ENCODE measurements around the gene TAOK3. TPM values are rescaled to one million over a fixed set of nuclear protein-coding genes. Genes with fewer than 3 reads are reported as not detected.

Gene TAOK3
- total RNA-seq, 1 experiment from 2014 or later = 55.8 TPM

GRCh38 chr12:118193477-118193876 lies 179.2 kb downstream of the TAOK3 start:
- intact Hi-C loops (cut with micrococcal nuclease; ENCODE audit: unreplicated experiment) = no loop called here
- no TSS peak for BruUV-seq (replicated peaks)
- CTCF ChIA-PET = no interaction called here

GRCh38 chr12:118190266-118190665 lies 182.4 kb downstream of the TAOK3 start:
- BruUV-seq (replicated peaks) = no TSS peak
- H3K4me3 ChIP-seq = no peak overlapping the region
- H3F3A ChIP-seq (ENCODE audit: insufficient read depth, low read depth) = peaks cover 1% of the 10 kb centered on the region; the same call in 1 of the 2 replicates
- H3K9me2 ChIP-seq (ENCODE audit: insufficient read depth) = no peaks in the 10 kb centered on the region
- H3K4me1 ChIP-seq (replicated peaks; ENCODE audit: insufficient read depth) = no peaks in the 10 kb centered on the region
- no peaks in the 10 kb centered on the region; the same call in 1 of the 2 replicates for H3K36me3 ChIP-seq (ENCODE audit: low read depth)
- intact Hi-C loops (cut with micrococcal nuclease; ENCODE audit: unreplicated experiment) = no loop called here
- no peaks in the 10 kb centered on the region for H3K27me3 ChIP-seq (ENCODE audit: insufficient read depth, low read depth)
- H3K79me2 ChIP-seq (ENCODE audit: low read depth) = no peaks in the 10 kb centered on the region
- H3K27ac ChIP-seq = no peak overlapping the region
- no peak for DNase-seq
- H2AFZ ChIP-seq = no peak overlapping the region
- no peaks in the 10 kb centered on the region for H4K20me1 ChIP-seq (ENCODE audit: insufficient read depth)
- ChIA-PET POLR2A (ENCODE audit: unreplicated experiment) (no interaction called here), CTCF (no interaction called here)
- H3K9me3 ChIP-seq (ENCODE audit: insufficient read depth, low read depth) = no peaks in the 10 kb centered on the region
- H3K4me2 ChIP-seq = no peak overlapping the region
- no peak for TF ChIP-seq EZH2 (IDR thresholded peaks at IDR 0.05; ENCODE audit: low read depth)

More at GRCh38 chr12:118193477-118193876, 179.2 kb downstream of the TAOK3 start:
- Histone ChIP-seq H3K36me3 (ENCODE audit: low read depth) (no peaks in the 10 kb centered on the region; the same call in 1 of the 2 replicates), H3K4me3 (no peak overlapping the region), H3K4me2 (no peak overlapping the region), H4K20me1 (ENCODE audit: insufficient read depth) (no peaks in the 10 kb centered on the region), H3F3A (ENCODE audit: insufficient read depth, low read depth) (peaks cover 4% of the 10 kb centered on the region; the same call in 1 of the 2 replicates), H3K9me2 (ENCODE audit: insufficient read depth) (no peaks in the 10 kb centered on the region), H3K4me1 (replicated peaks; ENCODE audit: insufficient read depth) (no peaks in the 10 kb centered on the region), H3K27me3 (ENCODE audit: insufficient read depth, low read depth) (no peaks in the 10 kb centered on the region), H3K27ac (no peak overlapping the region), H2AFZ (no peak overlapping the region), H3K9me3 (ENCODE audit: insufficient read depth, low read depth) (no peaks in the 10 kb centered on the region), H3K79me2 (ENCODE audit: low read depth) (no peaks in the 10 kb centered on the region)
- POLR2A ChIA-PET (ENCODE audit: unreplicated experiment) = no interaction called here
- TF ChIP-seq CTCF (conservative IDR thresholded peaks at IDR 0.05) (no peak), EZH2 (IDR thresholded peaks at IDR 0.05; ENCODE audit: low read depth) (no peak)
- DNase-seq = no peak

GRCh38 chr12:118189741-118190191 lies 182.9 kb downstream of the TAOK3 start:
- intact Hi-C loops (cut with micrococcal nuclease; ENCODE audit: unreplicated experiment) = no loop called here
- POLR2A ChIA-PET (ENCODE audit: unreplicated experiment) = no interaction called here

More at GRCh38 chr12:118189741-118190191, 182.9 kb downstream of the TAOK3 start:
- Histone ChIP-seq H3K9me3 (ENCODE audit: insufficient read depth, low read depth) (no peaks in the 10 kb centered on the region), H3K79me2 (ENCODE audit: low read depth) (no peaks in the 10 kb centered on the region), H4K20me1 (ENCODE audit: insufficient read depth) (no peaks in the 10 kb centered on the region), H3K27me3 (ENCODE audit: insufficient read depth, low read depth) (no peaks in the 10 kb centered on the region), H3K9me2 (ENCODE audit: insufficient read depth) (no peaks in the 10 kb centered on the region), H3K27ac (no peak overlapping the region), H3F3A (ENCODE audit: insufficient read depth, low read depth) (no peaks in the 10 kb centered on the region; the same call in 1 of the 2 replicates), H3K4me2 (no peak overlapping the region), H2AFZ (no peak overlapping the region), H3K4me3 (no peak overlapping the region), H3K36me3 (ENCODE audit: low read depth) (no peaks in the 10 kb centered on the region; the same call in 1 of the 2 replicates), H3K4me1 (replicated peaks; ENCODE audit: insufficient read depth) (no peaks in the 10 kb centered on the region)
- TF ChIP-seq CTCF (conservative IDR thresholded peaks at IDR 0.05) = no peak
- TF ChIP-seq EZH2 (IDR thresholded peaks at IDR 0.05; ENCODE audit: low read depth) = no peak
- BruUV-seq (replicated peaks) = no TSS peak
- no peak for DNase-seq
- CTCF ChIA-PET = no interaction called here
